Sigmoid colon (tissue), 7 donors: ENCODE measurements around the gene SLC38A2. TPM values are rescaled to one million over a fixed set of nuclear protein-coding genes. Genes with fewer than 3 reads are reported as not detected.
"Not testable (repeated sequence)": the region's sequence is repeated elsewhere in the genome, so short reads cannot be mapped to it uniquely, and the experiment has no call there.

Experiments used
- DNase-seq: peaks from one replicate; pipeline ENCODE4 v3.0.0-alpha.2; 2019
- H3K27ac ChIP-seq, 4 donors: fragments of 200-600 bp; sonication (generic); one replicate each; pipeline ENCODE4 v1.5.1; 2016 to 2019; ENCODE audit warnings: mild to moderate bottlenecking in 1 of 4
- H3K27me3 ChIP-seq, 3 donors: fragments of 200-600 bp; sonication (generic); one replicate each; pipeline ENCODE4 v1.5.1; 2019; ENCODE audit warnings: mild to moderate bottlenecking in 1 of 3
- H3K36me3 ChIP-seq, 4 donors: fragments of 200-600 bp; sonication (generic); one replicate each; pipeline ENCODE4 v1.5.1; 2016 to 2019
- H3K4me1 ChIP-seq, 4 donors: fragments of 200-600 bp; sonication (generic); one replicate each; pipeline ENCODE4 v1.5.1; 2017 to 2019
- H3K4me3 ChIP-seq, 4 donors: fragments of 200-600 bp; sonication (generic); one replicate each; pipeline ENCODE4 v1.5.1; 2017 to 2019; ENCODE audit warnings: mild to moderate bottlenecking in 2 of 4, moderate library complexity in 1 of 4
- H3K9me3 ChIP-seq, 4 donors: fragments of 200-600 bp in 3 of 4; sonication (generic) in 3 of 4; one replicate each; pipeline versions ENCODE4 v1.5.1 to v1.6.1; 2013 to 2019
- EP300 ChIP-seq, 4 donors: sonication (generic); formaldehyde crosslinking; IDR thresholded peaks; one replicate each; pipeline ENCODE4 v1.6.1; 2017; ENCODE audit warnings: antibody characterized with exemption in 4 of 4
- POLR2A ChIP-seq, 2 donors: fragments of 450-650 bp; IDR thresholded peaks; one replicate each; pipeline ENCODE4 v1.6.1; 2016; ENCODE audit warnings: antibody characterized with exemption in 2 of 2, mild to moderate bottlenecking in 2 of 2, moderate library complexity in 2 of 2
- POLR2AphosphoS5 ChIP-seq, 4 donors: sonication (generic); formaldehyde crosslinking; IDR thresholded peaks; one replicate each; pipeline ENCODE4 v1.6.1; 2017; ENCODE audit warnings: antibody characterized with exemption in 4 of 4
- WGBS, 2 donors: extraction: QIAGEN DNeasy Blood & Tissue Kit; methylation state at CpG; one replicate each; pipeline ENCODE4 v1.1.7; 2013; 5-methylcytosine and 5-hydroxymethylcytosine counted together
- intact Hi-C: fragments of 100-400 bp; cut with DNase I; formaldehyde crosslinking; loops from one replicate; pipeline ENCODE4 v1.15.1; 2023
- polyA plus RNA-seq, 3 donors: library from polyadenylated mRNA; stranded (reverse); fragments of 200-250 nt; gene quantifications; one replicate each; pipeline ENCODE4 v1.2.3, GENCODE V29; 2013
- total RNA-seq, 4 donors: library from RNA; depleted of rRNA; stranded (reverse); fragments of >200 nt; gene quantifications; one replicate each; pipeline ENCODE4 v1.1.0, GENCODE V29; 2016
- TF ChIP-seq, protein P1 (sequence below), 4 experiments: fragments of 450-650 bp in 3 of 4; fragments of 200-600 bp in 1 of 4; IDR thresholded peaks; one replicate each; pipeline ENCODE4 v1.5.1; 2016 to 2019; ENCODE audit warnings: antibody characterized with exemption in 4 of 4, mild to moderate bottlenecking in 3 of 4, moderate library complexity in 2 of 4
- donor health status: healthy with polysubstance abuse.
- donor health status: Bipolar disorder and iron deficiency.
- donor health status: healthy.

Gene SLC38A2
- total and polyA plus RNA-seq, 7 donors = 17.6 to 299 (median 234) TPM

DNA sequence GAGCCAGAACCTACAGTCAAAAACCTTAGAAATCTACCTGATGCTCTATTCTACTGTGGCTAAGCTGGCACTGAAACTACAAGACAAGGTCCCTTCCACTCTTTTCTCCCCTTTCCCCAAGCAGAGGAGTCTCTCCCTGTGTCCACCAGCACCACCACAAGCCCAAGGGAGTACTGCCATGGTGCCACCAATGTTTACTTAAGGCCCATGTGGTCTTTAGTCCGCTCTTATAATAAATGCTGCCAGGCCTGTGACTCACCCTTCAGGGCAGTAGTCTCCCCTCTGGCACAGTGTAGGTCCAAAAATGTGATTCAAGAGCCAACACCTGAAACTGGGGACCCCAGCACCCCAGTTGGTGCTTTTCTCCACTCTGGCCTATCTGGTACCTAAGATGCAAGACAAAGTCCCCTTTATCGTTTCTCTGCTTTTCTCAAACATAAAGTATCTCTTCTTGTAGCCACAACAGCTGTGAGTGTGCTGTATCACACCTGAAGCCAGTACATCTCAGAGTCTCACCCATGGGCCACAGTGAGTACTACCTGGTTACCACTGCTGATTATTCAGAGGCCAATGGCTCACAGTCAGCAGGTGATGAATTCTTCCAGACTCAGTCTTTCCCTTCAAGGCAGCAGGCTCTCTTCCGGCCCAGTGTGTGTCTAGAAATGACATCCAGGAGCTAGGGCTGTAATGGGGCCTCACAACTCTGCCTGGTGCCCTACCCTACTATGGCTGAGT is 29.3 kb downstream of the SLC38A2 start:
- no peaks in the 10 kb centered on the region for H3K27me3 ChIP-seq
- H3K4me3 ChIP-seq = no peak overlapping the region
- TF ChIP-seq POLR2AphosphoS5 (IDR thresholded peaks at IDR 0.05) (no peak), EP300 (IDR thresholded peaks at IDR 0.05) (no peak), POLR2A (IDR thresholded peaks at IDR 0.05) (no peak)
- TF ChIP-seq, protein P1, sequence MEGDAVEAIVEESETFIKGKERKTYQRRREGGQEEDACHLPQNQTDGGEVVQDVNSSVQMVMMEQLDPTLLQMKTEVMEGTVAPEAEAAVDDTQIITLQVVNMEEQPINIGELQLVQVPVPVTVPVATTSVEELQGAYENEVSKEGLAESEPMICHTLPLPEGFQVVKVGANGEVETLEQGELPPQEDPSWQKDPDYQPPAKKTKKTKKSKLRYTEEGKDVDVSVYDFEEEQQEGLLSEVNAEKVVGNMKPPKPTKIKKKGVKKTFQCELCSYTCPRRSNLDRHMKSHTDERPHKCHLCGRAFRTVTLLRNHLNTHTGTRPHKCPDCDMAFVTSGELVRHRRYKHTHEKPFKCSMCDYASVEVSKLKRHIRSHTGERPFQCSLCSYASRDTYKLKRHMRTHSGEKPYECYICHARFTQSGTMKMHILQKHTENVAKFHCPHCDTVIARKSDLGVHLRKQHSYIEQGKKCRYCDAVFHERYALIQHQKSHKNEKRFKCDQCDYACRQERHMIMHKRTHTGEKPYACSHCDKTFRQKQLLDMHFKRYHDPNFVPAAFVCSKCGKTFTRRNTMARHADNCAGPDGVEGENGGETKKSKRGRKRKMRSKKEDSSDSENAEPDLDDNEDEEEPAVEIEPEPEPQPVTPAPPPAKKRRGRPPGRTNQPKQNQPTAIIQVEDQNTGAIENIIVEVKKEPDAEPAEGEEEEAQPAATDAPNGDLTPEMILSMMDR (IDR thresholded peaks at IDR 0.05) = no peak
- H3K27ac ChIP-seq = no peak overlapping the region
- no peaks in the 10 kb centered on the region for H3K36me3 ChIP-seq
- DNase-seq = no peak
- peaks cover 0 to 9% (median 0%) of the 10 kb centered on the region in 4 donors for H3K4me1 ChIP-seq
- 85 to 89% methylated on average over 3 of the region's 3 CpGs for WGBS, 2 donors
- H3K9me3 ChIP-seq = no peaks in the 10 kb centered on the region
- intact Hi-C loops = loop anchor here (10.0 kb wide), 1 partner anchor 592 kb away; no protein-coding TSS in a partner anchor

DNA sequence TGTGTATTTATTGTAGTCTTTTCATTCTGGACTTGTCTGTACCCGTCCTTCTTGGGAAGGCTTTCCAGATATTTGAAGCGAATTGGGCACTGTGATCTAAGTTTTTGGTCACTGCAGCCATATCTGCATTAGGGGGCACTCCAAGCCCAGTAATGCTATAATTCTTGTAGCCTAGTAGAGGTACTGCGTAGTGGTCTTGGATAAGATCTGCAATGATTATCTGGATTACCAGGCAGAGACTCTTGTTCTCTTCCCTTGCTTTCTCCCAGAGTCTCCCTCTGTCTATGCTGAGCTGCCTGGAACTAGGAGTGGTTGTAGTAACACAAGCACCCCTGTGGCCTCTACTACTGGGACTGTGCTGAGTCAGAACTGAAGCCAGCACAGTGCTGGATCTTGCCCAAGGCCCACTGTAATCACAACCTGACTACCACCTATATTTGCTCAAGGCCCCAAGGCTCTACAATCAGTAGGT is 30.0 kb downstream of the SLC38A2 start:
- Histone ChIP-seq H3K27me3 (no peaks in the 10 kb centered on the region), H3K4me1 (peaks cover 0 to 9% (median 0%) of the 10 kb centered on the region in 4 donors), H3K9me3 (no peaks in the 10 kb centered on the region), H3K4me3 (no peak overlapping the region), H3K27ac (no peak overlapping the region), H3K36me3 (no peaks in the 10 kb centered on the region)
- intact Hi-C loops = loop anchor here (10.0 kb wide), 1 partner anchor 592 kb away; no protein-coding TSS in a partner anchor
- WGBS, 2 donors = 63 to 75% methylated on average over 3 of the region's 3 CpGs
- no peak for DNase-seq
- TF ChIP-seq POLR2A (IDR thresholded peaks at IDR 0.05) (no peak), POLR2AphosphoS5 (IDR thresholded peaks at IDR 0.05) (no peak), EP300 (IDR thresholded peaks at IDR 0.05) (no peak)
- TF ChIP-seq, protein P1 (IDR thresholded peaks at IDR 0.05) = peak in 2 of 4 experiments; percentile 29 to 40

DNA sequence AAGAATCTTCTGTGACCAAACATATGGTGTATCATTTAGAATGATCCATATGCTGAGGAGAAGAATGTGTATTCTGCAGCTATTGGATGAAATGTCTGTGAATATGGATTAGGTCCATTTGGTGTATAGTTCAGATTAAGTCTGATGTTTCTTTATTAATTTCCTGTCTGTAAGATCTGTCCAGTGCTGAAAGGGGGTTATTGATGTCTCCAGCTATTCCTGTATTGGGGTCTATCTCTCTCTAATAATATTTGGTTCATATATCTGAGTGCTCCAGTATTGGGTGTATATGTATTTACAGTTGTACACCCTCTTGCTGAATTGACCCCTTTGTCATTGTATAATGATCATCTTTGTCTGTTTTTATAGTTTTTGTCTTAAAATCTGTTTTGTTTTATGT is 33.5 kb downstream of the SLC38A2 start:
- TF ChIP-seq, protein P1 (IDR thresholded peaks at IDR 0.05) = no peak
- no peak for TF ChIP-seq POLR2AphosphoS5 (IDR thresholded peaks at IDR 0.05)
- no peak for TF ChIP-seq EP300 (IDR thresholded peaks at IDR 0.05)
- TF ChIP-seq POLR2A (IDR thresholded peaks at IDR 0.05) = no peak
- Histone ChIP-seq H3K9me3 (no peaks in the 10 kb centered on the region), H3K27ac (no peak overlapping the region), H3K4me1 (peaks cover 0 to 9% (median 0%) of the 10 kb centered on the region in 4 donors), H3K36me3 (no peaks in the 10 kb centered on the region), H3K4me3 (no peak overlapping the region), H3K27me3 (no peaks in the 10 kb centered on the region)
- intact Hi-C loops = no loop called here
- DNase-seq = no peak

DNA sequence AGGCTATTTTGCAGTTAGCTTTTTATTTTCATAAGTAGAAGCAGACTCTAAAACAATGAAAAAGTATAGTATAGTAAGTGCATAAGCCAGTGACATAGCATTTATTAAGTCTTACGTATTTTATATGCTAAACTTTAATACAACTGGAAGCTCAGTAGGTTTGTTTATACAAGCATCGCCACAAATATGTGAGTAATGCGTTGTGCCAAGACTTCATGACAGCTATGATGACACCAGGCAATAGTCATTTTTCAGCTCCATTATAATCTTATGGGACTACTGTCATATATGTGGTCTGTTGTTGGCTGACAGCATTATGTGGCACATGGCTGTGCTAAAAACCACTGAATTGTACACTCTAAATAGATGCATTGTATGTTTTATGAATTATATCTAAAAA is 40.3 kb downstream of the SLC38A2 start:
- Histone ChIP-seq H3K4me3 (no peak overlapping the region), H3K27ac (no peak overlapping the region), H3K27me3 (no peaks in the 10 kb centered on the region), H3K36me3 (no peaks in the 10 kb centered on the region), H3K4me1 (no peaks in the 10 kb centered on the region), H3K9me3 (no peaks in the 10 kb centered on the region)
- DNase-seq = no peak
- intact Hi-C loops = no loop called here
- 57 to 83% methylated on average over 3 of the region's 3 CpGs for WGBS, 2 donors
- TF ChIP-seq POLR2AphosphoS5 (IDR thresholded peaks at IDR 0.05) = no peak
- no peak for TF ChIP-seq POLR2A (IDR thresholded peaks at IDR 0.05)
- TF ChIP-seq, protein P1 (IDR thresholded peaks at IDR 0.05) = no peak
- TF ChIP-seq EP300 (IDR thresholded peaks at IDR 0.05) = no peak

DNA sequence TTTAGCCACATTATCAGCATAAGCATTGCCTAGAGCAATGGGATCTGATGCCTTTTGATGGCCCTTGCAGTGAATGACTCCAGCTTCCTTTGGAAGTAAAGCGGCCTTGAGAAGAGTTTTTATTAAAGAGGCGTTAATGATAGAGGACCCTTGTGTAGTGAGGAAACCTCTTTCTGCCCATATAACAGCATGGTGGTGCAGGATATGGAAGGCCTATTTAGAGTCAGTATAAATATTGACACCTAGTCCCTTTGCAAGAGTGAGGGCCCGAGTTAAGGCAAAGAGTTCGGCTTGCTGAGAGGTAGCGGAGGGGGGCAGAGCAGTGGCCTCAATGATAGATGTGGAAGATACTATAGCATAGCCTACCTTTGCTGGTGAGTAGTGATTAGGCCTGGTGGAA is 47.5 kb downstream of the SLC38A2 start:
- H3K4me1 ChIP-seq, H3K27me3 ChIP-seq, intact Hi-C loops, H3K27ac ChIP-seq, DNase-seq, H3K36me3 ChIP-seq, H3K4me3 ChIP-seq: not testable (repeated sequence)
- WGBS, 2 donors = 92 to 95% methylated on average over 5 of the region's 5 CpGs
- peaks cover 0 to 13% (median 1%) of the 10 kb centered on the region in 4 donors for H3K9me3 ChIP-seq
